Stimulated activated CD4-positive, alpha-beta T cell treated with anti-CD3 and anti-CD28 coated beads, Interleukin-1b, Interleukin-23, amount 100 ng/mL, for 24 hours (primary cell): ENCODE results near the gene HMX3.

Experiments used
- DNase-seq, 4 experiments: peaks; one replicate each; pipeline ENCODE4 v3.0.0-alpha.2; 2020; ENCODE audit warnings: low read depth in 4 of 4, low spot score in 1 of 4

HMX3 gene

DNA sequence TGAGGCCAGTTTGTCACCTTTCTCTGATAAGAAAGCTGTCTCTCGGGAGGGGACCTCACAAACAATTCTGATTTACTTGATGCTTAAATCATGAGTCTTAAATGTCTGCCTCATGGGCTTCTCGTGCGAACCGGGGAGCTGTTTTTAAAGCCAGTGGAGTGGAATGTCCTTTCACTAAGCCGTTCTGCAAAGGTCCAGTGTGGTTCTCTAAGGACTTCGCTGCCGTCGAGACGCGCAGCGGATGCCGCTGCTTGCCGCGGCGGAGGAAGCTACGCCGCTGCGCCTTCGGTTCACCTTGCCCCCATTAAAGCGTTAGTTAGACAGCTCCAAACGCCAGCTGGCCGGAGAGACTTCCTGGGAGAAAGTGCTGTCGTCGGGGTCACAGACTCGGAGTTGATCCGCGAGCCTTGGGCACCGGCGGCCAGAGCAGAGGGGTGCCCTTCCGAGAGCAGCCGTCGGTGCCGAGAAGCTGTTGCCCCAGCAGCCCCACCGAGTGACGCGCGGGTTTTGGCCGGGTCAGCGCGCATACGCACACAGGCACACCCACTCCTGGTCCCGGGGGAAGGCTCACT is 1.3 kb upstream of the HMX3 start:
- no peak for DNase-seq

GRCh38 chr10:123134915-123135414 is 805 bp upstream of the HMX3 start:
- DNase-seq: no peak

DNA sequence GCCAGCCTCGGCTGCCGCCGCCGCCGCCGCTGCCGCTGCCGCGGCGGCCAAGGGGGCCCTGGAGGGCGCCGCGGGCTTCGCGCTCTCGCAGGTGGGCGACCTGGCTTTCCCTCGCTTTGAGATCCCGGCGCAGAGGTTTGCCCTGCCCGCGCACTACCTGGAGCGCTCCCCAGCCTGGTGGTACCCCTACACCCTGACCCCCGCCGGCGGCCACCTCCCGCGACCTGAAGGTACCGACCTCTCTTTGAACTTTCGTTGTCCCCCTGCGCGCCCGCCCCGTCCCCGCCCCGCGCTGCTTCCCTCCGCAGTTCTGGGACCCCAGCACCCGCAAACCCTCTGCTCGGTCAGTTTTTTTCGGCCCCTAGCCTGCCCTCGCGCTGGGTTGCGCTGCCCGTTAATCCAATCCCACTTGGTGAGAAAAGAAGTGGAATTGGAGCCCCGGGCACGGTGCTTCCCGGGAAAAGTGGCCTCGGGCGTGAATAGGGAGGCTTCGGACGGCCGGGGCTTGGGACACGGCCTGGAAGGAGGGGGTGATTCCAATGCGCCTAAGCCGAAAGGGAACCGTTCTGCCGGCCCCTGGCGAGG is 543 bp downstream of the HMX3 start:
- no peak for DNase-seq

- DNase-seq: no peak
These were observed 1.3 kb downstream of the HMX3 start for GRCh38 chr10:123136806-123137642.

- DNase-seq: no peak
These were observed 3.4 kb downstream of the HMX3 start for GRCh38 chr10:123139165-123139520.

DNA sequence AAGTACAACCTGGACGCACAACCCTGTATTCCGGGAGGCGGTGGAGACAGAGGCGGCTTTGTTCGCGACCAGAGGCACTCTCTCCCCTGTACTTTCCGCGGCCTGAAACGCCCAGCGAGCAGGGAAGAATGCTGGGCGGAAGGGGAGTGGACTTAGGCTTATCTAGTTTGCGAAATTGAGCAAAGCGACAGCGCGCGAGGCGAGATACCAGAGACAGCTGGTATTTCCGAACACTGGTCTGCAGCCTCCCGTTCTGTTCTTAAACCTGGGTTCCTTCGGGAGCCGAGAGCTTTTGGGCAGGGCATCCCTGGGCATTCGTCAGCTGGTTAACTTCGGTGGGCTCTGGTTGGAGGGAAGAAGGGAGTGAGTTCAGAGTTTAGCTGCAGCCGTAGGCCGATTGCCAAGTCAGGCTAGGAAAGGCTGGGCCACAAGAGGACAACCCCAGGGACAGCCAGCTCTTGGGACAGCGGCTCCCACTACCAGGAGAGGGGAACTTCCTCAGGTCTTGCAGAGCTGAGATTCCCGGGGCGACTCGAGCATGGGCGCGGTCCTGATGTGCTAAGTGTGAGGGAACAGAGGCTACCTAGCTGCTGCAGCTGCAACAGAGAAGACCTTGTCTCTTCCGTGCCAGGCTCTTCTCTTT is 3.9 kb downstream of the HMX3 start:
- DNase-seq: no peak

- DNase-seq: no peak
These were observed 4.6 kb downstream of the HMX3 start for GRCh38 chr10:123140164-123140982.

GRCh38 chr10:123140983-123141390 is 5.2 kb downstream of the HMX3 start:
- no peak for DNase-seq

- DNase-seq: no peak
These were observed 6.3 kb downstream of the HMX3 start for GRCh38 chr10:123141791-123142700.

GRCh38 chr10:123142701-123143161 is 7.0 kb downstream of the HMX3 start:
- no peak for DNase-seq

- no peak for DNase-seq
These were observed 7.5 kb downstream of the HMX3 start for GRCh38 chr10:123143162-123143824.

- DNase-seq: no peak
These were observed 8.0 kb downstream of the HMX3 start for GRCh38 chr10:123143825-123144168.

DNA sequence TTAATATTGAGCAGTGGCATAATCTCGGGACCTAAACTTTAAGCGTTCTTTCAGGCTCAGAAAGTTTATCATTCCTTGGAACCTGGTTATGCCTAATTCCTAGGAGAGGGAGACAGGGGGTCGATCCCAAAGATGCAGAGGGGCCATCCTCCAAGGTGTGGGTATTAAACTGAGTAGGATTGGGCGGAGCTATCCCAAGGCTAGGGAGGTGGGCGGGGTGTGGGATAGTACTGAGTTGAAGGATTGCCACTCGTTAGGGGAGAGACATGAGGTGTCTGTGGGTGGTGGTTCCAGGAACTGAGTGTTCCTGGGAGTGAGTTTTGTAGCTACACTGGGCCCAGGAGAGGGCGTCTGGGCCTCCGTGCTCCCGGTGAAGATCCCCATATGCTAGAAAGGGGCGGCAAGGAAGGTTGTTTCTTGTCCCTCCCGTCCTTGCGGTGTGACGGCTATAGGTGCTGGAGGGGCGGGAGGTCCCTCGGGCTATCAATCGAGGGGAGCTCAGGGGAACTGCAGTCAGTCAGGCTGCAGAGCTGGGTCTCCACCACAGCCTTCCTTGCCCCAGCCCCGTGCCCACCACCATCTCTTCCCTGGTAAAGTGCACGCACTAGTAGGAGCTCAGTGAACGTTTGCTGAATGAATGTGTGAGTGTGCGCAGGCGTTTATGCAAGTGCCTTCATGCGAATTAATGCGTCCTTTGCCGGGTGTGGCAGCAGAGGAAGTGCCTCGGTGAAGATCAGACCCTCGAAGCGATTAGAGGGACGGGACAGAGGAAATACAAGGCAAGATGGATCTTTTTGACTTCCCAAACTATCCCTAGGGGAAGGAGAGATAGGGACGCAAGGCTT is 9.1 kb downstream of the HMX3 start:
- DNase-seq: no peak

- DNase-seq: no peak
These were observed 9.8 kb downstream of the HMX3 start for GRCh38 chr10:123145542-123146012.

GRCh38 chr10:123146013-123146893 is 10.5 kb downstream of the HMX3 start:
- no peak for DNase-seq

DNA sequence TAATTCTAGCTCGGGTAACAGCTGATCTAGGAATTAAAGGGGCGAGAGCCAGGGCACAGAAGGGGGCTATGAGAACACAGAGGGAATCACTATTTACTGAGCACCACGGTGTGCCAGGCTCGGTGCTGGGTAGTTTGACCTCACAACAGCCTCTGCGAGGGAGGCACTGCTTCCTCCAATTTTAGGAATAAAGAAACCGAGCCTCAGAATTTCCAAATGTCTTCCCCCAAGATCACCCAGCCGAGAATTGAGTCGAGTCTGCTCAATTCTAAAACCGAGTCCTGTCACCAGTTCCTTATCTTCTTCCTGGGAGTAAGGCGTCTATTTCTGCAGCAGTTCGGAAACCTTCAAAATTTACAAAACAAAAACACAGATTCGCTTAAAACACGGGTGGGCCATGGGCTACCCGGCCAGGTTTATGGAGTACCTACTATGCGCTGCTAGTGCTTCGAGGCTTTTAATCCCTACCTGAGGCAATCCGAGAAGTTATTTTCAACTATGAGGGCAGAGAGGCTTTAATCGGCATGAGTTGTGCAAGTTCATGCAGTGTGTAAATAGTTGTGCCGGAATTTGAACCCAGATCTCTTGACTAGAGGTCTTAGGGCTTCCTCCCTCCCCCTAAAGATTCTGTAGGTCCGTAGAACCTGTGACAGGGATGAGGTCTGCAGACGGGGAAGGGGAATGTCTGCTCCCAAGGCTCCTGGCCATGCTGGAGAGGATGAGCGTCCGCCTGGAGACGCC is 11.3 kb downstream of the HMX3 start:
- DNase-seq: no peak
